Mucosa of stomach (tissue), 1 donor: ENCODE data around the gene NRARP.

Experiments used
- H3K27me3 ChIP-seq: one replicate; pipeline ENCODE4 v1.7.0; 2013; ENCODE audit warnings: mild to moderate bottlenecking, low read length; ENCODE audit not compliant: control insufficient read depth, insufficient read depth
- H3K36me3 ChIP-seq: one replicate; pipeline ENCODE4 v1.7.0; 2013; ENCODE audit warnings: low read length; ENCODE audit not compliant: control insufficient read depth, insufficient read depth
- H3K4me1 ChIP-seq: one replicate; pipeline ENCODE4 v1.7.0; 2013; ENCODE audit warnings: mild to moderate bottlenecking, low read length; ENCODE audit not compliant: control insufficient read depth, insufficient read depth
- H3K4me3 ChIP-seq: one replicate; pipeline ENCODE4 v1.7.0; 2013; ENCODE audit warnings: low read length
- H3K9ac ChIP-seq: one replicate; pipeline ENCODE4 v1.7.0; 2013; ENCODE audit warnings: mild to moderate bottlenecking, low read length, moderate library complexity
- H3K9me3 ChIP-seq: one replicate; pipeline ENCODE4 v1.7.0; 2013; ENCODE audit warnings: mild to moderate bottlenecking, low read length, moderate library complexity; ENCODE audit not compliant: control insufficient read depth
- donor health status: Pancreatic carcinoma.

NRARP gene

GRCh38 chr9:137305060-137305797, 3.2 kb upstream of the NRARP start:
- no peaks in the 10 kb centered on the region for H3K36me3 ChIP-seq
- H3K9ac ChIP-seq = peak overlapping the region; percentile 40
- no peaks in the 10 kb centered on the region for H3K9me3 ChIP-seq
- peaks cover 49% of the 10 kb centered on the region for H3K4me1 ChIP-seq
- H3K27me3 ChIP-seq = peaks cover 37% of the 10 kb centered on the region
- no peak overlapping the region for H3K4me3 ChIP-seq

- Histone ChIP-seq H3K4me3 (no peak overlapping the region), H3K4me1 (peaks cover 56% of the 10 kb centered on the region), H3K9ac (peak overlapping the region; percentile 40), H3K9me3 (no peaks in the 10 kb centered on the region), H3K27me3 (peaks cover 42% of the 10 kb centered on the region), H3K36me3 (no peaks in the 10 kb centered on the region)
Measured at GRCh38 chr9:137304383-137305059, 2.5 kb upstream of the NRARP start.

DNA sequence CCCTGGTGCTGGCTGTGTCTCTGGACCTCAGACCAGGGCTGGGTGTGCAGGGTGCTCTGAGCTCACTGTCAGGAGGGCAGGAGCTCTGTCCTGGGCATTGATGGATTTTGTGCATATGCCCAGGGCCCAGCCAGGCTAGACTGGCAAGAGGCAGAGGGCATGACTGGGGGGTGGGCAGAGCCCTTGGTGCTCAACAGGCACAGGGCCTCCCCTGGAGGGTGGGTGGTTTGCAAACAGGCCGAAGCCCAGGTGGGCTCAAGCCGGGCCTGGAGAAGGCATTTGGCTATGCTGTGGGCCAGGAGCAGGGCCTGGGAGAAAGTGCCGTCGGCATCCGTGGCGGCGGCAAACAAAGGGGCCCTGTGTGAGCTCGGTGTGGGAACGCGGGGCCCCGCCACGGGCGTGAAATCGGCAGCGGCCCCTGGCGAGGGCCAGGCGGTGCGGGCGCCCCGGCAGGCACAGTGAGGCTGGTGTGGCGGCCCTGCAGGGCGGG, 1.9 kb upstream of the NRARP start:
- no peak overlapping the region for H3K9ac ChIP-seq
- H3K9me3 ChIP-seq = no peaks in the 10 kb centered on the region
- no peak overlapping the region for H3K4me3 ChIP-seq
- no peaks in the 10 kb centered on the region for H3K36me3 ChIP-seq
- H3K4me1 ChIP-seq = peaks cover 61% of the 10 kb centered on the region
- peaks cover 45% of the 10 kb centered on the region for H3K27me3 ChIP-seq

DNA sequence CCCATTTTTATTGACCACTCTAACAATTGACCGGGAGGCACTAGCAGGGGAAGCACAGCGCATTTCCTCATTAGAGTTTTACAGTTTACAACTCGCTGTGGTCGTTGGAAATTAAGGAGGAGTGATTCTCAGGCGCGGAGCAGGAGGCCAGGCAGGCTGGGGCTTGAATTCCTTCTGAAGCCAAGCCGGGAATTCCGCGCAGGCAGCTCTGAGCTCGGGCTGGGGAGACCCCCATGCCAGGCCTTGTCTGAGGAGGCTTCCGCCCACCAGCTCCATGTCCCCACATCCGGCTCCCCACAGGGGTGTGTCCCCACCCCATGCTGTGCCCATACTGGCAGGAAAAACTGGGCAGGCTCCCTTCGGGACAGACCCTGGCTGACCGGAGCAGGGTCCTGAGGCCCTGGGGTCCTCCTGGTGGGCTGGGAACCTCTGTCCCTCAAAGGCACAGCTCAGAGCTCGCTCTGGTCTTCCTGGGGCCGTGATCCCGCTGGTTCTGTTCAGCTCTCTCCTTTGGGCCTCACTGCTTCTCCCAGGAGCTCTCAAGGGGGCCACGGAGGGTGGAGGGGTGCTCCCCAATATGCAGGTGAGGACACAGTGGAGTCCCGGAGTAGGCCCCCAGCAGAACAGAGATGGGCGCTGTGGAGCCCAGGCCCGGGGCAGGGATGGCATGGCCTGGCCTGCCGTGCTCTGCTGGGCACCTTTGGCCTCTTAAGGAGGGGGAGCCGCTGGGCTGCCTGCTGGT, 1.3 kb upstream of the NRARP start:
- H3K27me3 ChIP-seq = peaks cover 49% of the 10 kb centered on the region
- peaks cover 67% of the 10 kb centered on the region for H3K4me1 ChIP-seq
- no peaks in the 10 kb centered on the region for H3K36me3 ChIP-seq
- H3K9ac ChIP-seq = peak overlapping the region; percentile 53
- no peaks in the 10 kb centered on the region for H3K9me3 ChIP-seq
- H3K4me3 ChIP-seq = no peak overlapping the region

GRCh38 chr9:137302449-137303150, 529 bp upstream of the NRARP start:
- Histone ChIP-seq H3K9ac (peak overlapping the region; percentile 53), H3K9me3 (no peaks in the 10 kb centered on the region), H3K36me3 (no peaks in the 10 kb centered on the region), H3K4me3 (no peak overlapping the region), H3K27me3 (peaks cover 49% of the 10 kb centered on the region), H3K4me1 (peaks cover 72% of the 10 kb centered on the region)

- Histone ChIP-seq H3K9ac (peak overlapping the region; percentile 59), H3K27me3 (peaks cover 43% of the 10 kb centered on the region), H3K9me3 (no peaks in the 10 kb centered on the region), H3K4me3 (no peak overlapping the region), H3K36me3 (no peaks in the 10 kb centered on the region), H3K4me1 (peaks cover 72% of the 10 kb centered on the region)
Measured at GRCh38 chr9:137301081-137301947, 757 bp downstream of the NRARP start.

GRCh38 chr9:137300567-137301080, 1.4 kb downstream of the NRARP start:
- H3K4me3 ChIP-seq = no peak overlapping the region
- peaks cover 41% of the 10 kb centered on the region for H3K27me3 ChIP-seq
- H3K4me1 ChIP-seq = peaks cover 70% of the 10 kb centered on the region
- no peaks in the 10 kb centered on the region for H3K9me3 ChIP-seq
- H3K9ac ChIP-seq = peak overlapping the region; percentile 59
- no peaks in the 10 kb centered on the region for H3K36me3 ChIP-seq

DNA sequence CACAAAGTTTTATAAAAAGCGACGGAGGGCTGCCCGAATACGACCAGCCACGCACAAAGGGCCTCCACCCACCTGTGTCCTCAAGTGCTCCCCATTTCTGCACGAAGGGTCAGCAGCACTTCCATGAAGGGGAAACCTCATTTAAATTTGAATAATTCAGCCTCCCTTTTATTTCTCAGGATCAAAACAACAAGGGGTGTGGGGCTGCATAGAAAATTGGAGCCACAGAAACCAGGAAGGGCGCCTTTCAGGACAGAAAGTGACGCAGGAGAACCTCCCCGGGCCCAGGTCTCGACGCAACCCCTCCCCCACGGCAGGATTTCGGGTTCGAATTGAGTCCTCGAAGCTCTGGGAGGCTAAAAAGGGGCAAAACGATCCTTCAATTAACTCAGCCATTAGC, 2.1 kb downstream of the NRARP start:
- H3K36me3 ChIP-seq = no peaks in the 10 kb centered on the region
- no peak overlapping the region for H3K4me3 ChIP-seq
- H3K9me3 ChIP-seq = no peaks in the 10 kb centered on the region
- peaks cover 66% of the 10 kb centered on the region for H3K4me1 ChIP-seq
- peak overlapping the region; percentile 59 for H3K9ac ChIP-seq
- H3K27me3 ChIP-seq = peaks cover 44% of the 10 kb centered on the region

DNA sequence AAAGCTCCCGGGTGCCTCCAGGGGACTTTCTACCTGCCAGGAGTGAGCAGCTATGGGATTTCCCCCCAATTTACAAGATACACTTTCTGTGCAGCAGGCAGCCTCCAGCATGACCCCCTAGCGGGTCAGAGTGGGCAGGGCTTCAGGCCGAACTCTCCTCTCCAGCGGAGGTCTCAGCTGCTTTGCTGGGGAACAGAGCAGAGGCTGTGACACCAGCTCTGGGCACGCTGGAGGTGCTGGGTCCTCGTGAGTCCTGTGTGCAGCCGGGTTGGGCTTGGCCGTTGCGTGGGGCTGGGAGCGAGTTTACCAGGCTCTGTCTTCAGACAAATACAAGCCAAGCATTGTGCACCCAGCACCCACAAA, 2.9 kb downstream of the NRARP start:
- H3K9me3 ChIP-seq = peaks cover 5% of the 10 kb centered on the region
- peaks cover 68% of the 10 kb centered on the region for H3K4me1 ChIP-seq
- H3K36me3 ChIP-seq = no peaks in the 10 kb centered on the region
- peaks cover 50% of the 10 kb centered on the region for H3K27me3 ChIP-seq
- peak overlapping the region; percentile 36 for H3K4me3 ChIP-seq
- H3K9ac ChIP-seq = peak overlapping the region; percentile 61

DNA sequence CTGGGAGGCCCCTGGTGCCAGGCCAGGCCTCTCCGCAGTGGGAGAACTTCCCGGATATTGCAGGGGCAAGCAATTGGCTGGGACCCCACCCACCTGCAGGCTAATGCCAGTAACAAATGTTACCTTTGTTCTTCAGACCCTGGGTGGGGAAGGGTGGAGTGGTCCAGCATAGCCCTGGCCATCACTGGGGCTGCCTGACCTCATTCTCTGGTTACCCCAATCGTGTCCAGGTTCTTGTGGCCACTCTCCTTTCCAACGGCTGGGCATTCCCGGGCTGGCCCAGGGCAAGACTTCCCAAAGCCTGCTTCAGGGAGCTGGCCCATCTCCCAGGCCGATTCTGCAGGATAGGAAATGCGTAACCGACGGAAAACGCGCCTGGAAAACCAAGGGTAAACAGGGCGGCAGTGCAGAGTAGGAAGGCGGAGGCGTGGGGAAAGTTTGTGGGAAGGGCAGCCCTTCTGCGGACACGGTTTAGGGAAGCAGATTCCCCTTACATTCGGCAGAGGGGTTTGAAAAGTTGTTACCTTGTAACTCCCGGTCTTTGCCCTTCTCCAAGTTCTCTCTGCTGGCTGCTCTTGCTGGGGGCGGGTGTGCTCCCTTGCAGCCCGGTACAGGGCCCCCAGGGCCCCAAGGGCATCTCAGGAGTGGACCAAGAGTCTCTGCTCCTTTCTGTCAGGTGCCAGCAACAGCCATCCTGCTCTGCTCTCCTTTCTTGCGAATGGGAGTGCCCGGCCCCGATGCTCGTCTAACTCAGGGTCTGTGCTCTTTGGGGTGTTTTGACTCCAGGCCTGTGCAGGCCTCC, 3.5 kb downstream of the NRARP start:
- H3K27me3 ChIP-seq = peaks cover 49% of the 10 kb centered on the region
- H3K9ac ChIP-seq = peak overlapping the region; percentile 61
- peaks cover 5% of the 10 kb centered on the region for H3K9me3 ChIP-seq
- no peaks in the 10 kb centered on the region for H3K36me3 ChIP-seq
- H3K4me3 ChIP-seq = peak overlapping the region; percentile 36
- peaks cover 72% of the 10 kb centered on the region for H3K4me1 ChIP-seq
